Glutamatergic neuron (in vitro differentiated cells): ENCODE measurements around the gene CEP120. TPM values are rescaled to one million over a fixed set of nuclear protein-coding genes. Genes with fewer than 3 reads are reported as not detected.

Source experiments
- DNase-seq: peaks from one replicate; pipeline ENCODE4 v3.0.0; 2022
- H3K27ac Mint-ChIP-seq: one replicate; pipeline ENCODE4 v1.8.0; 2020; ENCODE audit warnings: mild to moderate bottlenecking, mixed read lengths, inconsistent platforms; ENCODE audit not compliant: unreplicated experiment
- H3K27me3 Mint-ChIP-seq: one replicate; pipeline ENCODE4 v1.8.0; 2020; ENCODE audit warnings: mild to moderate bottlenecking, moderate library complexity, mixed read lengths, inconsistent platforms; ENCODE audit not compliant: unreplicated experiment
- H3K36me3 Mint-ChIP-seq: one replicate; pipeline ENCODE4 v1.8.0; 2020; ENCODE audit warnings: mild to moderate bottlenecking, mixed read lengths, inconsistent platforms; ENCODE audit not compliant: unreplicated experiment
- H3K4me1 Mint-ChIP-seq: one replicate; pipeline ENCODE4 v1.8.0; 2020; ENCODE audit warnings: mild to moderate bottlenecking, low read depth, mixed read lengths, inconsistent platforms; ENCODE audit not compliant: unreplicated experiment
- H3K4me3 Mint-ChIP-seq: one replicate; pipeline ENCODE4 v1.8.0; 2020; ENCODE audit warnings: mild to moderate bottlenecking, mixed read lengths, inconsistent platforms; ENCODE audit not compliant: unreplicated experiment
- H3K9me3 Mint-ChIP-seq: one replicate; pipeline ENCODE4 v1.8.0; 2020; ENCODE audit warnings: mild to moderate bottlenecking, moderate library complexity, mixed read lengths, inconsistent platforms; ENCODE audit not compliant: unreplicated experiment
- total RNA-seq: library from RNA; stranded (reverse); fragmentation: NEBNext Ultra II Directional; extraction: Animal tissue kit (Norgen Biotek cat#: 25700); gene quantifications from one replicate; pipeline ENCODE4 v1.2.1, GENCODE V29; 2021; ENCODE audit not compliant: unreplicated experiment
- TF ChIP-seq, protein P1 (sequence below): fragments of 200-600 bp; sonication (generic); IDR thresholded peaks from one replicate; pipeline ENCODE4 v1.5.0; 2021; ENCODE audit not compliant: partially characterized antibody, unreplicated experiment

The CEP120 gene
- total RNA-seq, 1 donor from 2014 or later, result 8.2 TPM

DNA sequence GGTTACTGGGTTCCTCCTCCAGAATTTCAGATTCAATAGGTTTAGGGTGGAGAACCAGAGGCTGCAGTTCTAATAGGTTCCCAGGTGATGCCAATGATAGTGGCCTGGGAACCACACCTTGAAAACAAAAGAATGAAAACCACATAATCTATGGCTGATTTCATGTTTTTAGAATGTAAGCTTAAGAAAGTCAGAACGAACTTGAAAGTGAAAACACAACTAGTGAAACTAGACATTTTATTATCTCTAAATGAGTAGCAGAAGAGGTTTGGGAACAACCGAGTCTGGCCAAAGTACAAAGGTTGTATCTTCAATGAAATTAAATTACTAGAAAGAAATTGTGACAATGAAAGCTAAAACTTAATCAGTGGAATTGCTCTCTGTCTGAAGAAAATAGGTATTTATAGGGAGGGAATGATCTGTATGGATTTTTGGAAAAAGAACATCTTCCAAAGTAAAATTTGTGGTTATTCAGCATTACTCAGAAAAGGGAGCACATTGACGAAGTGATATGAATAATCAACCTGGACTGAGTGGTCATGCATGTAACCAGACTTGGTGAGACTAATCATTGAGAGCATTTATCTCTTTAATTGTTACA, 24.9 kb upstream of the CEP120 start:
- H3K27me3 Mint-ChIP-seq, result no peaks in the 10 kb centered on the region
- H3K36me3 Mint-ChIP-seq, result no peaks in the 10 kb centered on the region
- H3K4me3 Mint-ChIP-seq, result no peak overlapping the region
- no peak for DNase-seq
- peaks cover 5% of the 10 kb centered on the region for H3K9me3 Mint-ChIP-seq
- no peak overlapping the region for H3K27ac Mint-ChIP-seq
- peaks cover 21% of the 10 kb centered on the region for H3K4me1 Mint-ChIP-seq
- TF ChIP-seq, protein P1, sequence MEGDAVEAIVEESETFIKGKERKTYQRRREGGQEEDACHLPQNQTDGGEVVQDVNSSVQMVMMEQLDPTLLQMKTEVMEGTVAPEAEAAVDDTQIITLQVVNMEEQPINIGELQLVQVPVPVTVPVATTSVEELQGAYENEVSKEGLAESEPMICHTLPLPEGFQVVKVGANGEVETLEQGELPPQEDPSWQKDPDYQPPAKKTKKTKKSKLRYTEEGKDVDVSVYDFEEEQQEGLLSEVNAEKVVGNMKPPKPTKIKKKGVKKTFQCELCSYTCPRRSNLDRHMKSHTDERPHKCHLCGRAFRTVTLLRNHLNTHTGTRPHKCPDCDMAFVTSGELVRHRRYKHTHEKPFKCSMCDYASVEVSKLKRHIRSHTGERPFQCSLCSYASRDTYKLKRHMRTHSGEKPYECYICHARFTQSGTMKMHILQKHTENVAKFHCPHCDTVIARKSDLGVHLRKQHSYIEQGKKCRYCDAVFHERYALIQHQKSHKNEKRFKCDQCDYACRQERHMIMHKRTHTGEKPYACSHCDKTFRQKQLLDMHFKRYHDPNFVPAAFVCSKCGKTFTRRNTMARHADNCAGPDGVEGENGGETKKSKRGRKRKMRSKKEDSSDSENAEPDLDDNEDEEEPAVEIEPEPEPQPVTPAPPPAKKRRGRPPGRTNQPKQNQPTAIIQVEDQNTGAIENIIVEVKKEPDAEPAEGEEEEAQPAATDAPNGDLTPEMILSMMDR, result no peak

DNA sequence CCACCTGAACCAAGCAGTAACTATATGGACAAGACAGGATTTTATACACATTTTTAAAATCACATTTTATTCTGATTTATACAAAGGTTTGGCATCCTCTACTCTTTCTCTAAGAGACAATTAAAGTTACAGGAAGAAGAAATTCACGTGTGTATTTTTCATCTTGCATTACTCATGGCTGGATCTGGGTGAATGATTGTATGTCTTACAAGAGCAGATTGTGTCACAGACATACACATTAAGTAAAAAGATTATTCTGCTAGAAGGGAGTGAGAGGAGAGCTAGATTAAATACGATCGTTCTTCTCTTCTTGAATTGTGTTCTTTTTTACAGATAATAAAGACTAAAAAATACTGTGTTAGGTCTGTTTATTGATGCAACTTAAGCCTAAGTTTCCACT, 20.8 kb upstream of the CEP120 start:
- Mint-ChIP-seq H3K27ac (no peak overlapping the region), H3K4me1 (no peaks in the 10 kb centered on the region), H3K27me3 (no peaks in the 10 kb centered on the region), H3K4me3 (no peak overlapping the region), H3K9me3 (no peaks in the 10 kb centered on the region), H3K36me3 (no peaks in the 10 kb centered on the region)
- DNase-seq, result no peak
- TF ChIP-seq, protein P1, result no peak

DNA sequence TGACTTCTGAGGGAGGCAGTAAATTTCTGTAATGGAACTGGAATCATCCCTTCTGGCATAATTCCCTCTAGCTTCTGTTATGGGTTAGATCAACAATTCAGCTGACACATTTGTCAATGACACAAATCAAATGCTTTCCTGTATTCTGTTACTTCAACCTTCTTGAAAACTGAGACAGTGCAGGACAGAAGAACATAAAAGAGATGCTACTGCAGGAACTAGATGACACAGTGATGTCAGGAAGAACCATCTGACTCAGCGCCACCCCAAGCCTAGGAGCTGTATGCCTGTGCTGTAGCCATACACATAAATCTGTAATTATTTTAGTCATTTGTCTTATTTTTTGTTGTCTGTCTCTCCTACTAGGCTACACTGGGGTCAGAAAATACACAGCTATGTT, 18.2 kb upstream of the CEP120 start:
- H3K4me1 Mint-ChIP-seq, result no peaks in the 10 kb centered on the region
- DNase-seq, result no peak
- H3K36me3 Mint-ChIP-seq, result no peaks in the 10 kb centered on the region
- H3K4me3 Mint-ChIP-seq, result no peak overlapping the region
- TF ChIP-seq, protein P1, result no peak
- H3K9me3 Mint-ChIP-seq, result no peaks in the 10 kb centered on the region
- H3K27me3 Mint-ChIP-seq, result no peaks in the 10 kb centered on the region
- H3K27ac Mint-ChIP-seq, result no peak overlapping the region

DNA sequence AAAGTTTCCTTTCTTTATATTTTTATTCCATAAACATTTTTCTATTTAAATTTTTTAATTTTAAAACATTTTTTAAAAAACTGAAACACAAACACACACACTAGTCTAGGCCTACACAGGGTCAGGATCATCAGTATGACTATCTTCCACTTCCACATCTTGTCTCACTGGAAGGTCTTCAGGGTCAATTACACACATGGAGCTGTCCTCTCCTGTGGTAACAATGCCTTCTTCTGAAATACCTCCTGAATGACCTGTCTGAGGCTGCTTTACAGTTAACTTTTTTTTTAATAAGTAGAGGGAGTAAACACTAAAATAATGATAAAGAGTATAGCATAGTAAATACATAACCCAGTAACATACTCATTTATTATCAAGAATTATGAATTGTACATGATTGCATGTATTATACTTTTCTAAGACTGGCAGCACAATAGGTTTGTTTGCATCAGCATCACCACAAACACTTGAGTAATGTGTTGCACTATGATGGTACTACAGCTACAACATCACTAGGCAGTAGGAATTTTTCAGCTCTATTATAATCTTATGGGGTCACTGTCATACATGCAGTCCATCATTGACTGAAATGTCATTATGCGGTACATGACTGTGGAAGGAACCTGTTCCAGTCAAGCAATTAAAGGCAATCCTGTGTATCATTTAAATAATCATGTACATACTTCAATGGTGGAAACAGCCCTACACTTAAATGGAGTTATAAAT, 17.4 kb upstream of the CEP120 start:
- Mint-ChIP-seq H3K27ac (no peak overlapping the region), H3K4me1 (no peaks in the 10 kb centered on the region), H3K36me3 (no peaks in the 10 kb centered on the region), H3K4me3 (no peak overlapping the region), H3K9me3 (no peaks in the 10 kb centered on the region), H3K27me3 (no peaks in the 10 kb centered on the region)
- TF ChIP-seq, protein P1, result no peak
- DNase-seq, result no peak

DNA sequence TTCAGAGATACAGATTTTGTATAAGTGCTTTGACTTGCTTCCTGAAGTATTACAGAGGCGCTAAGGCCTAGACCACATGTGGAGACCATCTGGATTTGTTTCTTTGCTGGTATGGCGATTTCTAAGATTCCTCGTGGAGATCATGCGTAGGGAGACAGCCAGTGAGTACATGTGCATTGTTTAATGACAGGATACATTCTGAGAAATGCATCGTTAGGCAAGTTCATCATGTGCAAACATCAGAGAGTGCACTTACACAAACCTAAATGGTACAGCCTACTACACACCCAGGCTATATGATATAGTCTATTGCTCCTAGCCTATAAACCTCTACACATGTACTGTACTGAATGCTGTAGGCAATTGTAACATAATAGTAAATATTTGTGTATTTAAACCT, 16.5 kb upstream of the CEP120 start:
- H3K36me3 Mint-ChIP-seq, result no peaks in the 10 kb centered on the region
- H3K4me3 Mint-ChIP-seq, result no peak overlapping the region
- TF ChIP-seq, protein P1, result no peak
- no peak overlapping the region for H3K27ac Mint-ChIP-seq
- H3K27me3 Mint-ChIP-seq, result no peaks in the 10 kb centered on the region
- H3K4me1 Mint-ChIP-seq, result no peaks in the 10 kb centered on the region
- no peak for DNase-seq
- no peaks in the 10 kb centered on the region for H3K9me3 Mint-ChIP-seq
